Liver (tissue), 9 donors: ENCODE results near the gene BEST4. TPM values are rescaled to one million over a fixed set of nuclear protein-coding genes. Genes with fewer than 3 reads are reported as not detected.

Experiments used
- DNase-seq: peaks from one replicate; pipeline ENCODE4 v3.0.0-alpha.2; 2017; ENCODE audit warnings: low spot score
- H3K27ac ChIP-seq, 2 donors: one replicate each; pipeline ENCODE4 v1.7.0; 2013; ENCODE audit warnings: inconsistent platforms in 2 of 2, low read length in 2 of 2, control low read depth in 1 of 2, low read depth in 1 of 2, mild to moderate bottlenecking in 1 of 2
- H3K27me3 ChIP-seq, 4 donors: one replicate each; pipeline versions ENCODE4 v1.6.1 to v1.7.0; 2013; ENCODE audit warnings: low read length in 3 of 4, inconsistent platforms in 1 of 4, mild to moderate bottlenecking in 1 of 4, moderate library complexity in 1 of 4; ENCODE audit not compliant: control insufficient read depth in 4 of 4, insufficient read depth in 4 of 4
- H3K36me3 ChIP-seq, 4 donors: one replicate each; pipeline versions ENCODE4 v1.6.1 to v1.7.0; 2013; ENCODE audit warnings: low read length in 3 of 4, mild to moderate bottlenecking in 3 of 4, low read depth in 1 of 4, moderate library complexity in 1 of 4; ENCODE audit not compliant: control insufficient read depth in 4 of 4, insufficient read depth in 3 of 4
- H3K4me1 ChIP-seq, 4 donors: one replicate each; pipeline versions ENCODE4 v1.6.1 to v1.7.0; 2013; ENCODE audit warnings: low read length in 3 of 4, mild to moderate bottlenecking in 3 of 4, moderate library complexity in 1 of 4; ENCODE audit not compliant: control insufficient read depth in 4 of 4, insufficient read depth in 4 of 4
- H3K4me3 ChIP-seq, 3 donors: one replicate each; pipeline versions ENCODE4 v1.6.1 to v1.7.0; 2013; ENCODE audit warnings: low read length in 3 of 3, control low read depth in 1 of 3, low read depth in 1 of 3, mild to moderate bottlenecking in 1 of 3
- H3K9ac ChIP-seq, 2 donors: one replicate each; pipeline ENCODE4 v1.7.0; 2013; ENCODE audit warnings: low read length in 2 of 2, mild to moderate bottlenecking in 2 of 2, moderate library complexity in 2 of 2, control low read depth in 1 of 2, low read depth in 1 of 2
- H3K9me3 ChIP-seq, 4 donors: one replicate each; pipeline versions ENCODE4 v1.6.1 to v1.7.0; 2013; ENCODE audit warnings: low read length in 3 of 4; ENCODE audit not compliant: control insufficient read depth in 4 of 4
- EGR1 ChIP-seq, 2 donors: IDR thresholded peaks; 2 replicates each; pipeline ENCODE4 v1.6.1; 2016 to 2018; ENCODE audit warnings: antibody characterized with exemption in 2 of 2, low read depth in 2 of 2
- FOXA1 ChIP-seq: IDR thresholded peaks from 2 replicates; pipeline ENCODE4 v1.6.1; 2016; ENCODE audit warnings: antibody characterized with exemption
- FOXA2 ChIP-seq: IDR thresholded peaks from 2 replicates; pipeline ENCODE4 v1.6.1; 2016; ENCODE audit warnings: antibody characterized with exemption
- GABPA ChIP-seq, 2 donors: IDR thresholded peaks in 1 of 2; conservative IDR thresholded peaks in 1 of 2; 2 replicates each; pipeline ENCODE4 v1.6.1; 2016; ENCODE audit warnings: antibody characterized with exemption in 2 of 2, mild to moderate bottlenecking in 1 of 2, moderate library complexity in 1 of 2
- HNF4A ChIP-seq, 2 donors: conservative IDR thresholded peaks; 2 replicates each; pipeline ENCODE4 v1.6.1; 2016; ENCODE audit warnings: antibody characterized with exemption in 2 of 2, mild to moderate bottlenecking in 2 of 2
- HNF4G ChIP-seq: IDR thresholded peaks from 2 replicates; pipeline ENCODE4 v1.6.1; 2016; ENCODE audit warnings: antibody characterized with exemption
- JUND ChIP-seq, 2 donors: IDR thresholded peaks; 2 replicates each; pipeline ENCODE4 v1.6.1; 2016; ENCODE audit warnings: antibody characterized with exemption in 2 of 2
- MAX ChIP-seq: IDR thresholded peaks from 2 replicates; pipeline ENCODE4 v1.6.1; 2016; ENCODE audit warnings: antibody characterized with exemption
- NR2F2 ChIP-seq: IDR thresholded peaks from 2 replicates; pipeline ENCODE4 v1.6.1; 2016; ENCODE audit warnings: antibody characterized with exemption
- RAD21 ChIP-seq, 2 donors: IDR thresholded peaks; 2 replicates each; pipeline ENCODE4 v1.6.1; 2016; ENCODE audit warnings: antibody characterized with exemption in 2 of 2, mild to moderate bottlenecking in 2 of 2
- RXRA ChIP-seq, 2 donors: IDR thresholded peaks; 2 replicates each; pipeline ENCODE4 v1.6.1; 2017 to 2018; ENCODE audit warnings: antibody characterized with exemption in 2 of 2, mild to moderate bottlenecking in 1 of 2
- SP1 ChIP-seq: IDR thresholded peaks from 2 replicates; pipeline ENCODE4 v1.6.1; 2018; ENCODE audit warnings: antibody characterized with exemption, mild to moderate bottlenecking
- TAF1 ChIP-seq: conservative IDR thresholded peaks from 2 replicates; pipeline ENCODE4 v1.6.1; 2016; ENCODE audit warnings: antibody characterized with exemption, mild to moderate bottlenecking
- YY1 ChIP-seq: IDR thresholded peaks from 2 replicates; pipeline ENCODE4 v1.6.1; 2016; ENCODE audit warnings: antibody characterized with exemption, mild to moderate bottlenecking
- WGBS: extraction: QIAGEN DNeasy Blood & Tissue Kit; methylation state at CpG from one replicate; pipeline ENCODE4 v1.1.7; 2013; 5-methylcytosine and 5-hydroxymethylcytosine counted together
- polyA plus RNA-seq, 2 donors: library from polyadenylated mRNA; stranded (reverse) in 1 of 2; unstranded in 1 of 2; fragments of 200-250 nt in 1 of 2; fragments of >200 nt in 1 of 2; fragmentation: Nextera tagmentation in 1 of 2; extraction: Ambion mirVana in 1 of 2; gene quantifications; one replicate each; pipeline versions ENCODE4 v1.2.1 to v1.2.3, GENCODE V29; 2013 to 2015
- total RNA-seq, 2 donors: library from RNA; depleted of rRNA; stranded (reverse); fragments of >200 nt; gene quantifications; one replicate each; pipeline ENCODE4 v1.2.3, GENCODE V29; 2014
- TF ChIP-seq, protein P1 (sequence below): IDR thresholded peaks from 2 replicates; pipeline ENCODE4 v1.6.1; 2016; ENCODE audit warnings: antibody characterized with exemption, mild to moderate bottlenecking
- TF ChIP-seq, protein P2 (sequence below): fragments of 150-350 bp; IDR thresholded peaks from 2 replicates; pipeline ENCODE4 v1.5.1; 2017; ENCODE audit warnings: improper control_type of control experiment, low read depth, low read length; ENCODE audit not compliant: missing input control
- TF ChIP-seq, protein P3 (sequence below): IDR thresholded peaks from 2 replicates; pipeline ENCODE4 v1.6.1; 2016; ENCODE audit warnings: antibody characterized with exemption
- TF ChIP-seq, protein P4 (sequence below): IDR thresholded peaks from 2 replicates; pipeline ENCODE4 v1.6.1; 2016; ENCODE audit warnings: antibody characterized with exemption
- donor health status: healthy.
- donor health status: healthy.
- donor health status: healthy.
- donor health status: healthy.
- donor health status: healthy.

Gene BEST4
- total and polyA plus RNA-seq, 4 donors, result 0.05 TPM; not detected in 3

- WGBS, result 54% methylated on average over 7 of the region's 7 CpGs
- H3K4me1 ChIP-seq, result peaks cover 15 to 47% (median 39%) of the 10 kb centered on the region in 4 donors
Observed at GRCh38 chr1:44806704-44807363, 18.9 kb upstream of the BEST4 start, which contains the start of gene DYNLT4. TSS of gene DYNLT4 (minus strand) at chr1:44807351. CDS start at chr1:44806668, 683 bp downstream.

More at GRCh38 chr1:44806704-44807363, 18.9 kb upstream of the BEST4 start, which contains the start of gene DYNLT4:
- no peaks in the 10 kb centered on the region for H3K9me3 ChIP-seq
- peak; percentile 33 for DNase-seq
- peak within 1 kb of the TSS; percentile 95 to 98 for H3K27ac ChIP-seq
- H3K27me3 ChIP-seq, result no peaks in the 10 kb centered on the region
- peaks cover 0 to 8% (median 7%) of the 10 kb centered on the region in 4 donors for H3K36me3 ChIP-seq
- TF ChIP-seq RXRA (IDR thresholded peaks at IDR 0.05) (no peak), EGR1 (IDR thresholded peaks at IDR 0.05; ENCODE audit: low read depth in 2 of 2) (no peak), SP1 (no peak), FOXA1 (no peak), FOXA2 (no peak), MAX (no peak), JUND (IDR thresholded peaks at IDR 0.05) (no peak), HNF4G (peak; percentile 10), GABPA (IDR thresholded peaks at IDR 0.05 in 1 of 2, conservative IDR thresholded peaks at IDR 0.05 in 1 of 2) (no peak), RAD21 (IDR thresholded peaks at IDR 0.05) (no peak), NR2F2 (peak; percentile 74), HNF4A (conservative IDR thresholded peaks at IDR 0.05) (peak in 1 of 2 donors; percentile 63), YY1 (no peak), TAF1 (peak; percentile 93)
- TF ChIP-seq, protein P1, sequence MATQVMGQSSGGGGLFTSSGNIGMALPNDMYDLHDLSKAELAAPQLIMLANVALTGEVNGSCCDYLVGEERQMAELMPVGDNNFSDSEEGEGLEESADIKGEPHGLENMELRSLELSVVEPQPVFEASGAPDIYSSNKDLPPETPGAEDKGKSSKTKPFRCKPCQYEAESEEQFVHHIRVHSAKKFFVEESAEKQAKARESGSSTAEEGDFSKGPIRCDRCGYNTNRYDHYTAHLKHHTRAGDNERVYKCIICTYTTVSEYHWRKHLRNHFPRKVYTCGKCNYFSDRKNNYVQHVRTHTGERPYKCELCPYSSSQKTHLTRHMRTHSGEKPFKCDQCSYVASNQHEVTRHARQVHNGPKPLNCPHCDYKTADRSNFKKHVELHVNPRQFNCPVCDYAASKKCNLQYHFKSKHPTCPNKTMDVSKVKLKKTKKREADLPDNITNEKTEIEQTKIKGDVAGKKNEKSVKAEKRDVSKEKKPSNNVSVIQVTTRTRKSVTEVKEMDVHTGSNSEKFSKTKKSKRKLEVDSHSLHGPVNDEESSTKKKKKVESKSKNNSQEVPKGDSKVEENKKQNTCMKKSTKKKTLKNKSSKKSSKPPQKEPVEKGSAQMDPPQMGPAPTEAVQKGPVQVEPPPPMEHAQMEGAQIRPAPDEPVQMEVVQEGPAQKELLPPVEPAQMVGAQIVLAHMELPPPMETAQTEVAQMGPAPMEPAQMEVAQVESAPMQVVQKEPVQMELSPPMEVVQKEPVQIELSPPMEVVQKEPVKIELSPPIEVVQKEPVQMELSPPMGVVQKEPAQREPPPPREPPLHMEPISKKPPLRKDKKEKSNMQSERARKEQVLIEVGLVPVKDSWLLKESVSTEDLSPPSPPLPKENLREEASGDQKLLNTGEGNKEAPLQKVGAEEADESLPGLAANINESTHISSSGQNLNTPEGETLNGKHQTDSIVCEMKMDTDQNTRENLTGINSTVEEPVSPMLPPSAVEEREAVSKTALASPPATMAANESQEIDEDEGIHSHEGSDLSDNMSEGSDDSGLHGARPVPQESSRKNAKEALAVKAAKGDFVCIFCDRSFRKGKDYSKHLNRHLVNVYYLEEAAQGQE, result no peak
- TF ChIP-seq, protein P2, sequence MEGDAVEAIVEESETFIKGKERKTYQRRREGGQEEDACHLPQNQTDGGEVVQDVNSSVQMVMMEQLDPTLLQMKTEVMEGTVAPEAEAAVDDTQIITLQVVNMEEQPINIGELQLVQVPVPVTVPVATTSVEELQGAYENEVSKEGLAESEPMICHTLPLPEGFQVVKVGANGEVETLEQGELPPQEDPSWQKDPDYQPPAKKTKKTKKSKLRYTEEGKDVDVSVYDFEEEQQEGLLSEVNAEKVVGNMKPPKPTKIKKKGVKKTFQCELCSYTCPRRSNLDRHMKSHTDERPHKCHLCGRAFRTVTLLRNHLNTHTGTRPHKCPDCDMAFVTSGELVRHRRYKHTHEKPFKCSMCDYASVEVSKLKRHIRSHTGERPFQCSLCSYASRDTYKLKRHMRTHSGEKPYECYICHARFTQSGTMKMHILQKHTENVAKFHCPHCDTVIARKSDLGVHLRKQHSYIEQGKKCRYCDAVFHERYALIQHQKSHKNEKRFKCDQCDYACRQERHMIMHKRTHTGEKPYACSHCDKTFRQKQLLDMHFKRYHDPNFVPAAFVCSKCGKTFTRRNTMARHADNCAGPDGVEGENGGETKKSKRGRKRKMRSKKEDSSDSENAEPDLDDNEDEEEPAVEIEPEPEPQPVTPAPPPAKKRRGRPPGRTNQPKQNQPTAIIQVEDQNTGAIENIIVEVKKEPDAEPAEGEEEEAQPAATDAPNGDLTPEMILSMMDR, result no peak
- TF ChIP-seq, protein P3, sequence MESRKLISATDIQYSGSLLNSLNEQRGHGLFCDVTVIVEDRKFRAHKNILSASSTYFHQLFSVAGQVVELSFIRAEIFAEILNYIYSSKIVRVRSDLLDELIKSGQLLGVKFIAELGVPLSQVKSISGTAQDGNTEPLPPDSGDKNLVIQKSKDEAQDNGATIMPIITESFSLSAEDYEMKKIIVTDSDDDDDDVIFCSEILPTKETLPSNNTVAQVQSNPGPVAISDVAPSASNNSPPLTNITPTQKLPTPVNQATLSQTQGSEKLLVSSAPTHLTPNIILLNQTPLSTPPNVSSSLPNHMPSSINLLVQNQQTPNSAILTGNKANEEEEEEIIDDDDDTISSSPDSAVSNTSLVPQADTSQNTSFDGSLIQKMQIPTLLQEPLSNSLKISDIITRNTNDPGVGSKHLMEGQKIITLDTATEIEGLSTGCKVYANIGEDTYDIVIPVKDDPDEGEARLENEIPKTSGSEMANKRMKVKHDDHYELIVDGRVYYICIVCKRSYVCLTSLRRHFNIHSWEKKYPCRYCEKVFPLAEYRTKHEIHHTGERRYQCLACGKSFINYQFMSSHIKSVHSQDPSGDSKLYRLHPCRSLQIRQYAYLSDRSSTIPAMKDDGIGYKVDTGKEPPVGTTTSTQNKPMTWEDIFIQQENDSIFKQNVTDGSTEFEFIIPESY, result no peak
- TF ChIP-seq, protein P4, sequence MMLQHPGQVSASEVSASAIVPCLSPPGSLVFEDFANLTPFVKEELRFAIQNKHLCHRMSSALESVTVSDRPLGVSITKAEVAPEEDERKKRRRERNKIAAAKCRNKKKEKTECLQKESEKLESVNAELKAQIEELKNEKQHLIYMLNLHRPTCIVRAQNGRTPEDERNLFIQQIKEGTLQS, result no peak
- peak within 1 kb of the TSS; percentile 53 to 65 for H3K9ac ChIP-seq
- no peak within 1 kb of the TSS for H3K4me3 ChIP-seq
